GM12872 (cell line): ENCODE data around the gene ANKRD61.

Source experiments
- TF ChIP-seq, protein P1 (sequence below): IDR thresholded peaks from 3 replicates; pipeline ENCODE4 v1.5.1; 2011; ENCODE audit warnings: low read depth, mild to moderate bottlenecking, low read length, moderate library complexity; ENCODE audit not compliant: insufficient read depth

ANKRD61 gene

DNA sequence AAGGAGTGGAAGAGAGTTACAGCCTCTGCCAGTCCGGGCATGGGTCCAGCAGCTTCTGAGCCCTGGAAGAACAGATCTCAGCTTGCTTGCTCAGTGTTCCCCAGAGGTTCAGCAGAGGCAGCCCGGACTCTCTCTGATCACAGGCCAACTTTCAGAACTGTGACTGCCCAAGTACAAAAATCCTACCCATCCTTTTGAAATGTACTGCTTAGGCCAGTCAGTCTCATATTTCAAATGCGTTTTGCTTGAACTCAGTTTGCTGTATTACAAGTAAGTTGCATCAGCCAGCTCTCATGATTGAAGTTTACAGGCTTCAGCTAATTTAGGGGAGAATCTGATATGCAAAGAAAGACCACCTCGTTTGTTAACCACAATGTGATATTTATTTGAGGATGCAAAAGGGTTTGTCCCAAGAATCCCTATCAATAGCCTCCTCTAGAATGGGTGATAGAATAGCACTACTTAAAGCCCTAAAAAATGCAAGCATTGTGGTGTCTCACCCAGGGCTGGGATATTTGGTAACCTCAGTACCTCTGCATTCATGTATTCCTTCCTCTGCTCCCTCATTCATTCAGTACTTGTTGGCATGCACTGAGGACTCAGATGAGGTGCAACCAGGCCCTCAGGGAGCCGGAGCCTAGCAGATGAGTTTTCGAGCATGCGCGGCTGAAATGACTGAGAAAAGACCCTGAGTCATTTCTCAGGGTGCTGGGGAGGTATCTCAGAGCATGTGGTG lies 15.1 kb upstream of the ANKRD61 start:
- TF ChIP-seq, protein P1, sequence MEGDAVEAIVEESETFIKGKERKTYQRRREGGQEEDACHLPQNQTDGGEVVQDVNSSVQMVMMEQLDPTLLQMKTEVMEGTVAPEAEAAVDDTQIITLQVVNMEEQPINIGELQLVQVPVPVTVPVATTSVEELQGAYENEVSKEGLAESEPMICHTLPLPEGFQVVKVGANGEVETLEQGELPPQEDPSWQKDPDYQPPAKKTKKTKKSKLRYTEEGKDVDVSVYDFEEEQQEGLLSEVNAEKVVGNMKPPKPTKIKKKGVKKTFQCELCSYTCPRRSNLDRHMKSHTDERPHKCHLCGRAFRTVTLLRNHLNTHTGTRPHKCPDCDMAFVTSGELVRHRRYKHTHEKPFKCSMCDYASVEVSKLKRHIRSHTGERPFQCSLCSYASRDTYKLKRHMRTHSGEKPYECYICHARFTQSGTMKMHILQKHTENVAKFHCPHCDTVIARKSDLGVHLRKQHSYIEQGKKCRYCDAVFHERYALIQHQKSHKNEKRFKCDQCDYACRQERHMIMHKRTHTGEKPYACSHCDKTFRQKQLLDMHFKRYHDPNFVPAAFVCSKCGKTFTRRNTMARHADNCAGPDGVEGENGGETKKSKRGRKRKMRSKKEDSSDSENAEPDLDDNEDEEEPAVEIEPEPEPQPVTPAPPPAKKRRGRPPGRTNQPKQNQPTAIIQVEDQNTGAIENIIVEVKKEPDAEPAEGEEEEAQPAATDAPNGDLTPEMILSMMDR: no peak

- TF ChIP-seq, protein P1: no peak
Measured at GRCh38 chr7:6016653-6016966, 14.6 kb upstream of the ANKRD61 start.

- TF ChIP-seq, protein P1: no peak
Measured at GRCh38 chr7:6020371-6021286, 10.5 kb upstream of the ANKRD61 start.

- TF ChIP-seq, protein P1: no peak
Measured at GRCh38 chr7:6022707-6023106, 8.5 kb upstream of the ANKRD61 start.

- TF ChIP-seq, protein P1: no peak
Measured at GRCh38 chr7:6023974-6024435, 7.2 kb upstream of the ANKRD61 start.

DNA sequence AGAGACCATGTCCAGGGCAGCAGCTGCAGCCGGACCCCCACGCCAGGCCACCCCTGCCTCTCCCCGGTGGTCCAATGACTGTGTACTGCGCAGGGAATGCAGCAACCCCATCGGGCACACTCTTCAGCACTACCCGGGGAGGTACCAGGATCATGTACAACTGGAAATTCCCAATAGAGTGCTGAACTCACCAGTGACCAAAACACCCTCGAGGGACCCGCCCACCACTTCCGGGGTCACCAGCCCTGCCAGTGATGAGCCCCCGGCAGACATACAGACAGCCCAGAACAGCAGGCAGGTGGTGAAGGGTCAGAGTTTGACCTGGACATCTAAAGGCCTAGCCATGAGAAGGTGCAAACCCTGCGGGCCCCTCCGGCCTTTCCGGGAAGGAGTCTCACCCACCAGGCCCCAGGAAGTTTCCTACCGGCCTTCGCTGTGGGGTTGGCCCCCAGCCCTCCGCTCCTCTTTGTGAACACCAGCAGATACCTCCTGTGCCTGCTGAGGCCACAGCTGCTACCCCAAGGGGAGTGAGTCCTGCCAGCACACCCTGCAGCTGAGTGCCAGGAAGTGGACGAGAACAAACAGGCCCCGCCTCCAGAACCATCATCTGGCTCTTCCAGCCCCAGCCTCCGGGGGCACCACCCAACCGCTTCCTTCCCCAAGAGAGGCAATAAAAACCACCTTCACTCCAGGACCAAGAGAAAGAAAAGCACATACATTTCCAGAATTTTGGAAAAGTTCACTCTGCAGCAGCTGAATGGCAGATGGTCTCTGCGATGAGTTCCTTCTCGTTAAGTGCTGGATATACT lies 5.0 kb upstream of the ANKRD61 start:
- TF ChIP-seq, protein P1: peak; percentile 38; the same call in 2 of the 3 replicates

DNA sequence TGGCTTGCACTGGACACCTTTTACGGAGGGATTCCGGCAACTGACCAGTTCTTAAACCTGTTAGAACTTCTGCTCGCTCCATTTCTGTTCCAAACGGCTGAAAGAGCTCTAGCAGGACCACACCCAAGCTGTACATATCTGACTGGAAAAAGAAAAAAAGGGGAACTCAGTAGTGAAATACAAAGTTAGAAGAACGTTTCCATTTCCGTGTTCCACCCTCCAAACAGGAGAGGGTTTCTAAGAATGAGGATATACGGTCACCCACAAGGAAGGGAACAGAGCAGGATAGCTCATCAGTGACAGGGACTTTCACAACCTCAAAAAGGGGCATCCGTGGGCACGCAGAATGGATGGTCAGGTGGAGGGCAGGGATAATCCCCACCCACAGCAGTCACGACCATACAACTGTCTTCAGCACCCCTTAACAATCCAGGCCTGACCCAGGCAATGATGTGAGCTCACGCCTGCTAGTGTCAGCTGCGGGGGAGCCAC lies 4.3 kb upstream of the ANKRD61 start:
- TF ChIP-seq, protein P1: no peak
